Lower lobe of right lung (tissue), 2 donors: ENCODE data around the gene KCP. TPM values are rescaled to one million over a fixed set of nuclear protein-coding genes. Genes with fewer than 3 reads are reported as not detected.

ENCODE experiments used
- ATAC-seq, 2 donors: fragments of 200-7000 bp; cut with Tn5 transposase; one replicate each; pipeline ENCODE4 v1.9.1; 2020 to 2022; ENCODE audit warnings: mild to moderate bottlenecking in 2 of 2, moderate library complexity in 2 of 2
- DNase-seq: peaks from one replicate; pipeline ENCODE4 v3.0.0-alpha.2; 2020
- H3K27ac ChIP-seq: fragments of 200-600 bp; one replicate; pipeline ENCODE4 v1.8.0; 2022
- H3K27me3 ChIP-seq: fragments of 200-600 bp; one replicate; pipeline ENCODE4 v1.8.0; 2022; ENCODE audit warnings: low read depth
- H3K36me3 ChIP-seq: fragments of 200-600 bp; one replicate; pipeline ENCODE4 v1.8.0; 2022; ENCODE audit warnings: mild to moderate bottlenecking
- H3K4me1 ChIP-seq: fragments of 200-600 bp; one replicate; pipeline ENCODE4 v1.8.0; 2022
- H3K4me3 ChIP-seq: fragments of 200-600 bp; one replicate; pipeline ENCODE4 v1.8.0; 2022; ENCODE audit warnings: mild to moderate bottlenecking
- H3K9me3 ChIP-seq: fragments of 200-600 bp; one replicate; pipeline ENCODE4 v1.8.0; 2022
- intact Hi-C: fragments of 100-400 bp; cut with DNase I; formaldehyde crosslinking; loops from one replicate; pipeline ENCODE4 v1.11.0; 2022
- total RNA-seq: library from RNA; stranded (reverse); fragmentation: NEBNext Ultra II Directional; extraction: Animal tissue kit (Norgen Biotek cat#: 25700); gene quantifications from one replicate; pipeline ENCODE4 v1.2.1, GENCODE V29; 2021
- TF ChIP-seq, protein P1 (sequence below): fragments of 200-600 bp; IDR thresholded peaks from one replicate; pipeline ENCODE4 v1.8.0; 2022; ENCODE audit warnings: antibody characterized with exemption, mild to moderate bottlenecking
- donor health status: DM: no; HTN: yes; CAD: no; lungs with severe emphysema.

The KCP gene
- total RNA-seq, 1 donor from 2014 or later = 1.3 TPM

DNA sequence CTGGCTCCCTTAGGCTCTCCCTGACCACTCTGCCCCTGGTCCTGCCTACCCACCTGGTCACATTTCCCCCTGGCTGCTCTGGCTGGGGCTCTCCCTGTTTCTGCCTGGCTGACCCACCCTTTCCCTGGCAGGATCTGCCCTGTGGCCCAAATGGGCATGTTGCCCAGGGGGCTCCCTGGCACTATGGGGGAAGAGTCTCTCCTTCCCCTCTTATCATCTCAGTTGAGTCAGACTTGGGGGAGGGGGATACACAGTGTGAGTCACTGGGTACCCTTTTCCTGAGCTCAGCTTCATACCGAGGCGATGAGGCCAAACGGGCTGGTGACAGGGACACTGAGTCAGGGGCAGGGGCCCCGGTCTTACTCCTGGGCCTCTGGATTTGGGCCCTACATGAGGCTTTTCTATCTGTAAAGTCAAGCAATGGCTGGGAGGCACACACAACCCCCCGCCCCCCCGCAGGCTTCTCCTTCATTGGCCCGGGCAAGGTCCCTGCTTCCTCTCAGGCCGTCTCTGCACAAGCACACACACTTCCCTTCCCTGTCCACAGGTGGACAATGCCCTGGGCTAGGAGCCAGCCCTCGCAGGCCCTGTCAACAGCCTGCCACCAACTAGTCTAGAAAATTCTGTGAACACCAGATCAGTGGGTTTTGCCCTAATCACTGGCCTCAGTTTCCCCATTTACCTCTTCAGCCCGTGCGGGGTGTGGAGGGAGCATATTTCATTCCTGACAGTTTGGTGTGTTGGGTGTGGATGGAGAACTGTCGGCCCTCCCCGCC lies 80.9 kb downstream of the KCP start:
- Histone ChIP-seq H3K27me3 (peaks cover 57% of the 10 kb centered on the region), H3K4me3 (peak overlapping the region; percentile 50), H3K36me3 (no peaks in the 10 kb centered on the region), H3K9me3 (no peaks in the 10 kb centered on the region), H3K4me1 (peaks cover 46% of the 10 kb centered on the region), H3K27ac (no peak overlapping the region)
- DNase-seq (no peak), ATAC-seq (no peak)
- TF ChIP-seq, protein P1, sequence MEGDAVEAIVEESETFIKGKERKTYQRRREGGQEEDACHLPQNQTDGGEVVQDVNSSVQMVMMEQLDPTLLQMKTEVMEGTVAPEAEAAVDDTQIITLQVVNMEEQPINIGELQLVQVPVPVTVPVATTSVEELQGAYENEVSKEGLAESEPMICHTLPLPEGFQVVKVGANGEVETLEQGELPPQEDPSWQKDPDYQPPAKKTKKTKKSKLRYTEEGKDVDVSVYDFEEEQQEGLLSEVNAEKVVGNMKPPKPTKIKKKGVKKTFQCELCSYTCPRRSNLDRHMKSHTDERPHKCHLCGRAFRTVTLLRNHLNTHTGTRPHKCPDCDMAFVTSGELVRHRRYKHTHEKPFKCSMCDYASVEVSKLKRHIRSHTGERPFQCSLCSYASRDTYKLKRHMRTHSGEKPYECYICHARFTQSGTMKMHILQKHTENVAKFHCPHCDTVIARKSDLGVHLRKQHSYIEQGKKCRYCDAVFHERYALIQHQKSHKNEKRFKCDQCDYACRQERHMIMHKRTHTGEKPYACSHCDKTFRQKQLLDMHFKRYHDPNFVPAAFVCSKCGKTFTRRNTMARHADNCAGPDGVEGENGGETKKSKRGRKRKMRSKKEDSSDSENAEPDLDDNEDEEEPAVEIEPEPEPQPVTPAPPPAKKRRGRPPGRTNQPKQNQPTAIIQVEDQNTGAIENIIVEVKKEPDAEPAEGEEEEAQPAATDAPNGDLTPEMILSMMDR = no peak
- intact Hi-C loops = no loop called here

DNA sequence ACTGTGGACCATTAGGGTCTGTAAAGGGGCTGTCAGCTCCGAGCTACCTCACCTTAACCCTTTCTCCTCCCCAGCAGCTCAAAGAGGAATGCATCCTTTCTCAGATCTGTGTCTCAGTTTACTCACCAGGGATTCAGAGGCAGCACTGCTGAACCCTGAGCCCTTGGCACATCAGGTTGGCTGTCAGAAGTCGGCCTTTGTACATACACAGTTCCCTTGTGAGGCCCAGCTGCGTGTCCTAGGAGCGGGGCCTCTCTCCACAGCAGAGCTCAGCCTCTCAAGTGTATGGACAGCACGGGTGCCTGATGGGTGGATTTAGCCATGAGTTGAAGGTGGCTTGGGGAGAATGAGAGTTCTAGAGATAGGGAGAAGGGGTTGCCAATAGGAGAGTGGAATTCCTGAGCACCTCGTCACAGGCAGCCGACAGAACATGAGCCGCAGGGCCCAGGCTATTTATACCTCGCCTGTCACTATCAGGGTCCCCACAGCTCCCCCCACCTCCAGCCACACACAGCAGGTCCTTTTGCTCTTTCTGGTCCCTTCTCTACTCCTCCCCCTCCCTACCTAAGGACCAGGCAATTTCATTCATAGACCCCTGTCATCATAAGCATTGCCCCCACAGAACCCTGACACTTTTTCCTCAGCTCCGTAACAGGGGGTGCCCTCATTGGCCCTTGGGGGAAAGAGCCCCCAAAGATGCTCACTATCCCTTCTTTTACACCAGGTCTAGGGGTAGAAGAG lies 82.4 kb downstream of the KCP start:
- DNase-seq = no peak
- intact Hi-C loops = no loop called here
- Histone ChIP-seq H3K27me3 (peaks cover 56% of the 10 kb centered on the region), H3K36me3 (no peaks in the 10 kb centered on the region), H3K4me1 (peaks cover 37% of the 10 kb centered on the region), H3K27ac (no peak overlapping the region), H3K4me3 (no peak overlapping the region), H3K9me3 (no peaks in the 10 kb centered on the region)
- ATAC-seq = no peak
- TF ChIP-seq, protein P1 = no peak

DNA sequence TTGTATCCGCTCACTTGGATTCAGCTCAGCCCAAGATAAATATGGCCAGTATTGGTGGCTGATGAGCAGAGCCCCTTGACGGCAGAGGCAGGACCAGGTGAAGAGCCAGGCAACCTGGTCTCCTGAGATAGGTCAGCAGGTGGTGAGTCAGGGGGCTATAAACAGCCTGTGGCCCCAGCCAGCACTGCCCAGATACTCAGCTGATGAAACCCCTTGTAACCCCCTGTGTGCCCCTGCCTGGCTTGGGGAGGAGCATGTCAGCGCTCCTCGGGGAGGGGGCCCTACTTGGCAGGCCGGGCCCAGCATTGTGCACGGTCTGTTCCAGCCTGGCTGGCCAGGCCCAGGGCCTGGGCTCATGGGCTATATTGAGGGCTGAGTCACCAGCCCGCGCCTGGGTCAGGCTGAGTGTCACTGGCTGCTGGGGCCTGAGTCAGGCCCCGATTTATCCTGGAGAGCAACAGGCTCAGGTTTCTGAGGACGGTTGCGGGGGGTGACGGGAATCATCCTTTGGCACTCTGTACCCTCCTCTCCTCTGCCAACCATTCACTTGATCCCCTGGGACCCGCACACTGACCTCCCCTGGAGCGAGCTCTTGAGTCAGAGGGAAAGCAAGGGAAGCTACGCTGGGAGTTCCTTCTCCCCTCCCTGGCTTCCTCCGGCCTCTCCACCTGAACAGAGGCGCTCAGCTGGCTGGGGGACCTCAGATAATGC lies 83.1 kb downstream of the KCP start:
- no peak overlapping the region for H3K27ac ChIP-seq
- H3K4me3 ChIP-seq = no peak overlapping the region
- intact Hi-C loops = no loop called here
- ATAC-seq (no peak), DNase-seq (no peak)
- TF ChIP-seq, protein P1 = no peak
- H3K27me3 ChIP-seq = peaks cover 49% of the 10 kb centered on the region
- H3K36me3 ChIP-seq = no peaks in the 10 kb centered on the region
- peaks cover 30% of the 10 kb centered on the region for H3K4me1 ChIP-seq
- no peaks in the 10 kb centered on the region for H3K9me3 ChIP-seq

DNA sequence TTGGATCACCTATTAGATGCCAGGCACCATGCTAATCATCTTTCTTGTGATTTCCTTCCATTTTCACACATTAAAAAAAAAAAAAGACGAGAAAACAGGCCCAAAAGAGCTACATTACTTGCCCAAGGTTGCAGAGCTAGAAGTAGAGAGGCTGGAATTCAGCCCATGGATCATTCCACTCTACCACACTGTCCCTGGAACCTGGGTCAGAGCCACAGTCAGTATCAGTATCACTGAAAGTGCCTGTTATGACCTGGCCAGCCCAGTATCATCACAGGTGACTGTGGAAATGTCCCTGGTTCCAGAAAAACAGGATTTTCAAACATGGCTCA lies 83.6 kb downstream of the KCP start:
- TF ChIP-seq, protein P1 = no peak
- Histone ChIP-seq H3K27ac (no peak overlapping the region), H3K9me3 (no peaks in the 10 kb centered on the region), H3K4me3 (no peak overlapping the region), H3K36me3 (no peaks in the 10 kb centered on the region), H3K27me3 (peaks cover 44% of the 10 kb centered on the region), H3K4me1 (peaks cover 25% of the 10 kb centered on the region)
- ATAC-seq (no peak), DNase-seq (no peak)
- intact Hi-C loops = no loop called here

Other genes starting within 250 kb of the KCP start
- 3.4 TPM for gene GARIN1A, start 238.4 kb downstream of the KCP start, total RNA-seq
- gene CALU, start 171.3 kb downstream of the KCP start, total RNA-seq = 84.6 TPM
- gene OPN1SW, start 134.9 kb downstream of the KCP start, total RNA-seq = not detected
- gene CCDC136, start 118.7 kb downstream of the KCP start, total RNA-seq = 3.0 TPM
- gene FLNC, start 80.3 kb downstream of the KCP start, total RNA-seq = 11.7 TPM
- 208 TPM for gene ATP6V1F, start 47.9 kb downstream of the KCP start, total RNA-seq
- gene IRF5, start 27.2 kb upstream of the KCP start, total RNA-seq = 46.0 TPM
- 37.0 TPM for gene TNPO3, start 144.4 kb upstream of the KCP start, total RNA-seq
- gene TSPAN33, start 234.0 kb upstream of the KCP start, total RNA-seq = 9.5 TPM